ENCODE measurements around the gene TAS1R3. TPM values are rescaled to one million over a fixed set of nuclear protein-coding genes. Genes with fewer than 3 reads are reported as not detected.

The TAS1R3 gene
- total RNA-seq, 1 experiment from 2014 or later, result 0.07 TPM

- Histone ChIP-seq H3K79me2 (ENCODE audit: insufficient read depth, low read length) (no peaks in the 10 kb centered on the region), H3K4me3 (replicated peaks in 1 of 2; ENCODE audit: low read depth in 1 of 2, low read length in 2 of 2) (no peak overlapping the region), H3K27me3 (ENCODE audit: insufficient read depth, low read length) (no peaks in the 10 kb centered on the region), H3K9ac (ENCODE audit: low read length) (no peak overlapping the region), H4K20me1 (ENCODE audit: insufficient read depth) (no peaks in the 10 kb centered on the region), H3K27ac (ENCODE audit: low read depth, low read length) (no peak overlapping the region), H2AFZ (ENCODE audit: low read depth, low read length, poor library complexity, severe bottlenecking) (no peak overlapping the region), H3K9me2 (ENCODE audit: insufficient read depth) (no peaks in the 10 kb centered on the region), H3K9me3 (ENCODE audit: control insufficient read depth in 1 of 2, insufficient read depth in 1 of 2, low read depth in 1 of 2, low read length in 2 of 2) (no peaks in the 10 kb centered on the region), H3K4me2 (ENCODE audit: low read length) (no peak overlapping the region), H3K36me3 (ENCODE audit: control insufficient read depth in 1 of 2, insufficient read depth in 2 of 2, low read length in 2 of 2) (peaks cover under 1 to 2% of the 10 kb centered on the region in 2 experiments; a peak in 3 of 4 replicates), H3K4me1 (ENCODE audit: control insufficient read depth in 1 of 2, insufficient read depth in 2 of 2, low read length in 2 of 2) (peaks cover 5 to 9% of the 10 kb centered on the region in 2 experiments; a peak in 3 of 4 replicates)
- no peak for ATAC-seq
- CTCF ChIA-PET, result no interaction called here
- BruUV-seq (replicated peaks), result no TSS peak
- intact Hi-C loops (cut with micrococcal nuclease), result no loop called here
- POLR2A ChIA-PET, result no interaction called here
- TF ChIP-seq MAX (IDR thresholded peaks at IDR 0.05) (no peak), CTCF (IDR thresholded peaks at IDR 0.05 in 2 of 3, conservative IDR thresholded peaks at IDR 0.05 in 1 of 3; ENCODE audit: borderline replicate concordance in 1 of 3, insufficient read depth in 1 of 3, low read depth in 2 of 3, low read length in 2 of 3) (no peak), JUND (IDR thresholded peaks at IDR 0.05) (no peak), CEBPB (IDR thresholded peaks at IDR 0.05; ENCODE audit: low read depth) (no peak), ZNF274 (IDR thresholded peaks at IDR 0.05; ENCODE audit: low read depth, low read length) (no peak), SRF (IDR thresholded peaks at IDR 0.05; ENCODE audit: low read depth) (no peak), ZBTB33 (IDR thresholded peaks at IDR 0.05; ENCODE audit: extremely low read depth, insufficient replicate concordance, low read length) (no peak), REST (IDR thresholded peaks at IDR 0.05; ENCODE audit: low read depth) (no peak), YY1 (IDR thresholded peaks at IDR 0.05; ENCODE audit: extremely low read depth, insufficient replicate concordance, low read depth, low read length) (no peak), EZH2 (IDR thresholded peaks at IDR 0.05) (no peak), SP1 (IDR thresholded peaks at IDR 0.05; ENCODE audit: low read depth) (no peak), POLR2AphosphoS5 (IDR thresholded peaks at IDR 0.05; ENCODE audit: low read depth, low read length) (no peak), CBX3 (IDR thresholded peaks at IDR 0.05; ENCODE audit: low read depth) (no peak), TCF7L2 (IDR thresholded peaks at IDR 0.05; ENCODE audit: borderline replicate concordance, extremely low read depth, insufficient read depth, insufficient read length) (no peak), FOSL1 (IDR thresholded peaks at IDR 0.05; ENCODE audit: low read depth) (no peak), ATF3 (IDR thresholded peaks at IDR 0.05) (no peak), SIN3A (IDR thresholded peaks at IDR 0.05; ENCODE audit: low read depth) (no peak), EGR1 (IDR thresholded peaks at IDR 0.05; ENCODE audit: low read depth) (no peak)
- DNase-seq (ENCODE audit: low read depth, low spot score), result no peak
- RAD21 ChIA-PET (ENCODE audit: low non-redundant PET in 1 of 2, low total read pairs in 2 of 2, uncharacterized antibody in 2 of 2, unreplicated experiment in 2 of 2), result interaction anchor here in 1 of 2 experiments (0.7 kb wide), 1 partner anchor 124 kb away, joined by 3 read pairs; no protein-coding TSS in a partner anchor
Measured at GRCh38 chr1:1380860-1381259, 49.8 kb downstream of the TAS1R3 start.

Measured in HCT116 (cell line).